ENCODE data around the gene IL12B.
"Not testable (repeated sequence)": the region's sequence is repeated elsewhere in the genome, so short reads cannot be mapped to it uniquely, and the experiment has no call there.

The IL12B gene

GRCh38 chr5:159309689-159310433, 20.4 kb downstream of the IL12B start:
- FAIRE-seq (no peak), DNase-seq (ENCODE audit: insufficient read length) (no peak)
- TF ChIP-seq TAF1 (IDR thresholded peaks at IDR 0.05; ENCODE audit: borderline replicate concordance, low read depth, low read length), result no peak
- no peak for TF ChIP-seq POLR2A (IDR thresholded peaks at IDR 0.05; ENCODE audit: low read depth, low read length)
- no peak for TF ChIP-seq POLR2AphosphoS5 (IDR thresholded peaks at IDR 0.05; ENCODE audit: low read depth, low read length)

- FAIRE-seq, result peak; percentile 14
- TF ChIP-seq TAF1 (IDR thresholded peaks at IDR 0.05; ENCODE audit: borderline replicate concordance, low read depth, low read length) (no peak), POLR2AphosphoS5 (IDR thresholded peaks at IDR 0.05; ENCODE audit: low read depth, low read length) (no peak), POLR2A (IDR thresholded peaks at IDR 0.05; ENCODE audit: low read depth, low read length) (no peak)
- no peak for DNase-seq (ENCODE audit: insufficient read length)
Observed at GRCh38 chr5:159304961-159305595, 25.2 kb downstream of the IL12B start.

GRCh38 chr5:159303286-159303685, 27.0 kb downstream of the IL12B start:
- no peak for TF ChIP-seq TAF1 (IDR thresholded peaks at IDR 0.05; ENCODE audit: borderline replicate concordance, low read depth, low read length)
- TF ChIP-seq POLR2A (IDR thresholded peaks at IDR 0.05; ENCODE audit: low read depth, low read length), result no peak
- TF ChIP-seq POLR2AphosphoS5 (IDR thresholded peaks at IDR 0.05; ENCODE audit: low read depth, low read length), result no peak
- DNase-seq (ENCODE audit: insufficient read length), result no peak
- FAIRE-seq, result no peak

GRCh38 chr5:159301929-159302860, 28.1 kb downstream of the IL12B start:
- not testable (repeated sequence) for FAIRE-seq; DNase-seq (ENCODE audit: insufficient read length)

GRCh38 chr5:159301466-159301865, 28.8 kb downstream of the IL12B start:
- DNase-seq (ENCODE audit: insufficient read length) (no peak), FAIRE-seq (no peak)
- TF ChIP-seq POLR2AphosphoS5 (IDR thresholded peaks at IDR 0.05; ENCODE audit: low read depth, low read length) (no peak), TAF1 (IDR thresholded peaks at IDR 0.05; ENCODE audit: borderline replicate concordance, low read depth, low read length) (no peak), POLR2A (IDR thresholded peaks at IDR 0.05; ENCODE audit: low read depth, low read length) (no peak)

- FAIRE-seq; DNase-seq (ENCODE audit: insufficient read length): not testable (repeated sequence)
Observed at GRCh38 chr5:159297300-159297699, 33.0 kb downstream of the IL12B start.

GRCh38 chr5:159294921-159295320, 35.4 kb downstream of the IL12B start:
- TF ChIP-seq TAF1 (IDR thresholded peaks at IDR 0.05; ENCODE audit: borderline replicate concordance, low read depth, low read length), result no peak
- no peak for TF ChIP-seq POLR2AphosphoS5 (IDR thresholded peaks at IDR 0.05; ENCODE audit: low read depth, low read length)
- no peak for TF ChIP-seq POLR2A (IDR thresholded peaks at IDR 0.05; ENCODE audit: low read depth, low read length)
- FAIRE-seq, result no peak
- DNase-seq (ENCODE audit: insufficient read length), result no peak

- DNase-seq (ENCODE audit: insufficient read length) (no peak), FAIRE-seq (no peak)
- TF ChIP-seq POLR2A (IDR thresholded peaks at IDR 0.05; ENCODE audit: low read depth, low read length), result no peak
- TF ChIP-seq TAF1 (IDR thresholded peaks at IDR 0.05; ENCODE audit: borderline replicate concordance, low read depth, low read length), result no peak
- TF ChIP-seq POLR2AphosphoS5 (IDR thresholded peaks at IDR 0.05; ENCODE audit: low read depth, low read length), result no peak
Observed at GRCh38 chr5:159290741-159291140, 39.5 kb downstream of the IL12B start.

GRCh38 chr5:159286420-159287035, 43.8 kb downstream of the IL12B start:
- no peak for DNase-seq (ENCODE audit: insufficient read length)
- peak; percentile 86 for FAIRE-seq
- TF ChIP-seq POLR2A (IDR thresholded peaks at IDR 0.05; ENCODE audit: low read depth, low read length), result no peak
- TF ChIP-seq POLR2AphosphoS5 (IDR thresholded peaks at IDR 0.05; ENCODE audit: low read depth, low read length), result no peak
- TF ChIP-seq TAF1 (IDR thresholded peaks at IDR 0.05; ENCODE audit: borderline replicate concordance, low read depth, low read length), result no peak

GRCh38 chr5:159274676-159275075, 55.6 kb downstream of the IL12B start:
- FAIRE-seq (no peak), DNase-seq (ENCODE audit: insufficient read length) (no peak)
- TF ChIP-seq POLR2A (IDR thresholded peaks at IDR 0.05; ENCODE audit: low read depth, low read length) (no peak), POLR2AphosphoS5 (IDR thresholded peaks at IDR 0.05; ENCODE audit: low read depth, low read length) (no peak), TAF1 (IDR thresholded peaks at IDR 0.05; ENCODE audit: borderline replicate concordance, low read depth, low read length) (no peak)

- TF ChIP-seq TAF1 (IDR thresholded peaks at IDR 0.05; ENCODE audit: borderline replicate concordance, low read depth, low read length) (no peak), POLR2A (IDR thresholded peaks at IDR 0.05; ENCODE audit: low read depth, low read length) (no peak), POLR2AphosphoS5 (IDR thresholded peaks at IDR 0.05; ENCODE audit: low read depth, low read length) (no peak)
- FAIRE-seq, result no peak
- no peak for DNase-seq (ENCODE audit: insufficient read length)
Observed at GRCh38 chr5:159273923-159274322, 56.4 kb downstream of the IL12B start.
